VCaP (cell line): ENCODE measurements around the gene ACBD7.

Experiments used
- H3K27ac ChIP-seq: fragments of 450-650 bp; 2 replicates; pipeline ENCODE4 v1.5.1; 2017
- TF ChIP-seq, protein P1 (sequence below): fragments of 450-650 bp; conservative IDR thresholded peaks from 2 replicates; pipeline ENCODE4 v1.5.1; 2017; ENCODE audit warnings: mild to moderate bottlenecking, moderate library complexity

The ACBD7 gene

DNA sequence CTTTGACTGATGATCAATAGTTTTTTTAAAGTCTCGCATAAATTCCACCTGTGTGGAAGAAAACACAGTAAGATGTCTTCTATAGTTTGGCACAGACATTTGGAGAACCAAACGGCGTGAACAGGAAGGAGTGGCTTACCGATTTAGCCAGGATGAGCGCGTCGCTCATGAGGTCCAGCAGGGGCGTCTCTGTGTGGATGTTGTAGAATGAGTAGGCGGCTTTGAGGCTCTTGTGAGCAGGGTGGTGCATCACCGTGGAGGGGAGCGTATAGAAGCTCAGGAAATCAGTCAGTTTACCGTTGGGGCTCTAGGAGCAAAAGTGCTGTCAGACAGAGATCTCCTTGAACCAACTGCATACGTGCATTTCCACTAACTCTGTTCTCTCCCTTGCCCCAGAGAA is 24.1 kb upstream of the ACBD7 start:
- TF ChIP-seq, protein P1, sequence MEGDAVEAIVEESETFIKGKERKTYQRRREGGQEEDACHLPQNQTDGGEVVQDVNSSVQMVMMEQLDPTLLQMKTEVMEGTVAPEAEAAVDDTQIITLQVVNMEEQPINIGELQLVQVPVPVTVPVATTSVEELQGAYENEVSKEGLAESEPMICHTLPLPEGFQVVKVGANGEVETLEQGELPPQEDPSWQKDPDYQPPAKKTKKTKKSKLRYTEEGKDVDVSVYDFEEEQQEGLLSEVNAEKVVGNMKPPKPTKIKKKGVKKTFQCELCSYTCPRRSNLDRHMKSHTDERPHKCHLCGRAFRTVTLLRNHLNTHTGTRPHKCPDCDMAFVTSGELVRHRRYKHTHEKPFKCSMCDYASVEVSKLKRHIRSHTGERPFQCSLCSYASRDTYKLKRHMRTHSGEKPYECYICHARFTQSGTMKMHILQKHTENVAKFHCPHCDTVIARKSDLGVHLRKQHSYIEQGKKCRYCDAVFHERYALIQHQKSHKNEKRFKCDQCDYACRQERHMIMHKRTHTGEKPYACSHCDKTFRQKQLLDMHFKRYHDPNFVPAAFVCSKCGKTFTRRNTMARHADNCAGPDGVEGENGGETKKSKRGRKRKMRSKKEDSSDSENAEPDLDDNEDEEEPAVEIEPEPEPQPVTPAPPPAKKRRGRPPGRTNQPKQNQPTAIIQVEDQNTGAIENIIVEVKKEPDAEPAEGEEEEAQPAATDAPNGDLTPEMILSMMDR: no peak
- no peak overlapping the region for H3K27ac ChIP-seq

DNA sequence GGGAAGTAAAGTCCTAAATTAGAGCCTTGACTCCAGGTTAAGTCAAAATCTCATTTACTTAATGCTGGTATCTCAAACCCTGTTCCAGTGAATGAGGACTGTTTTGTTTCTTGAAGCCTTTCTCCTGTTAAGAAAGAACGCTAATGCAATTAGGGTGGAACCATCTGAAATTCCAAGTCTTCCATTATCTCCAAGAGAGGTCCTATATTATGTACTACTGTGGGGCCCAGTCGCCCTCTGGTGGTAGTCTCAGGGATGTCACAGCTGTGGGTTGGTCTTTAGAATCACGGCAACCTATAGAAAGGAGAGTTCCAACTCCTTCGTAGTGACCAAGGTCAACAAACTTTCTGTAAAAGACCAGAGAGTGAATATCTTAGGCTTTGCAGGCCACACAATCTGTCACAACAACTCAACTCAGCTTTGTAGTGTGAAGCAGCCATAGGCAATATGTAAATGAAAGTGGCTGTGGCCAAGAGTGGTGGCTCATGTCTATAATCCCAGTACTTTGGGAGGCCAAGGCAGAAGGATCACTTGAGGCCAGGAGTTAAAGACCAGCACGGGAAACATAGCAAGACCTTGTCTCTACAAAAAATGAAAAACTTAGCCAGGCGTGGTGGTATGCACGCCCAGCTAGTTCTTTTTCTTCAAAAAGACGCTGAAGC is 17.9 kb upstream of the ACBD7 start:
- TF ChIP-seq, protein P1: peak; percentile 93
- H3K27ac ChIP-seq: no peak overlapping the region

DNA sequence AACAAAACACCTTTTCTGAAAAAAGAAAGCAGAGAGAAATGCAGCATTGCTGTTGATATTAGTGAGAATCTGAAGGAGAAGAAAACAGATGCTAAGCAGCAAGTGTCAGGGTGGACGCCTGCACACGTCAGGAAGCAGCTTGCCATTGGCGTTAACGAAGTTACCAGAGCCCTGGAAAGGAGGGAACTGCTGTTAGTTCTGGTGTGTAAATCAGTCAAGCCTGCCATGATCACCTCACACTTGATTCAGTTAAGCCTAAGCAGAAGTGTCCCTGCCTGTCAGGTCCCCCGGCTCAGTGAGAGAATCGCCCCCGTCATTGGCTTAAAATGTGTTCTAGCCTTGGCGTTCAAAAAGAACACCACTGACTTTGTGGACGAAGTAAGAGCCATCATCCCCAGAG is 14.9 kb upstream of the ACBD7 start:
- no peak overlapping the region for H3K27ac ChIP-seq
- TF ChIP-seq, protein P1: no peak

DNA sequence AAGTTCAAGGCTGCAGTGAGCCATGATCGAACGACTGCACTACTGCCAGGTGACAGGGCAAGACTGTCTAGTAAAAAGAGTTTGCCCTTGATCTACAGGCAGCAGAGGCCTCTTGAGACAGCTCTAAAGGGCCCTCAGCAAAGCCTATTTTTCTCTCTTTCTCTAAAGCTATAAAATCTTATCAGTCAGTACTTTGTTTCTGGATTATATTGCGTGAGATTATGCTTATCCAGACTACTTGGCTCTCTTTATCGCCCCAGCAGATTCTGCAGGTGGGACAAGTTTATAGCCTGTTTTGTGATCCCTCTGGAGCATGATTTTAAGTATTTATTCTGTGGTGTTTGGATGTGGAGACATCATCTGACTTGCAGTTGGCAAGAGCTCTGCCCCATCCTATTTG is 11.3 kb upstream of the ACBD7 start:
- TF ChIP-seq, protein P1: no peak
- peak overlapping the region; percentile 96 for H3K27ac ChIP-seq

DNA sequence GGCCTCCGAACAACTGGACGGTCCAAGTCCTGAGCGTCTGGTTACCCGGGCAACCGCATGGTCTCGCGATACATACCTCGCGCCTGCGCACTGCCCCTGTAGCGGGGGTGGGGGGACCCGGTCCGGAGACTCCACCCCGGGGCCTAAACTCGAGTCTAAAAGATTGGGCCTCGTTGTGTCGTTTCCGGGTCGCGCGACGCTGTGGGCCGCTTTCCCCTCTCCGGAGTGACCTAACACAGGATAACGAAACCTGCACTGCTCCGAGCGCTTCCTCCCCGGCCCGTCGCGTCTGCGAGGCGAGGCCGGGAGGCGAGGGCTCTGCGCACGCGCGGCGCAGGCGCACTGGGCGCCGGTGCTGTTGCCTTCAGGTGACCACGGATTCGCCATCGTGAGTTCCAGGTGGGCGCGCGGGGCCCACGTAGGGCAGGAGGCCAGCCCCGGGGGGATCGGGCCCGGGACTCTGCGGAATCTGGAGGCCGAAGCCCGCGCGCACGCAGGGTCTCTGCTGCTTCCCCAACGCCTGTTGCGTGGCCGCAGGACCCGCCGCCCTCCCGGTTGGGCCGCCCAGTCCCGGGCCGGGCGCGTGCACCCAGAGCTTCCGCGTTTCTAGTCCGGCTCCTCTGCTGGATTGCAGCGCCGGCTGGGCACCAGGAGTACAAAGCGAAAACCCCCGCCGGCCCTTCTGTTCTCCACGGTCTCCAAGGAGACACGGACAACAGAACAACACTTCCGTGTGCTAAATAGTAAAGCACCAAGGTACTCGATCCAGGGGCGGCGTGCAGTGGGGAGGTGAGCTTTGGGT is 8.6 kb upstream of the ACBD7 start, which contains the start of gene RPP38:
Gene RPP38 (plus strand): TSS at position 345 of the 802 bp plus-strand sequence. CDS start 5,960 bp downstream, outside the sequence.
- TF ChIP-seq, protein P1: no peak
- H3K27ac ChIP-seq: peak within 1 kb of the TSS; percentile 96

DNA sequence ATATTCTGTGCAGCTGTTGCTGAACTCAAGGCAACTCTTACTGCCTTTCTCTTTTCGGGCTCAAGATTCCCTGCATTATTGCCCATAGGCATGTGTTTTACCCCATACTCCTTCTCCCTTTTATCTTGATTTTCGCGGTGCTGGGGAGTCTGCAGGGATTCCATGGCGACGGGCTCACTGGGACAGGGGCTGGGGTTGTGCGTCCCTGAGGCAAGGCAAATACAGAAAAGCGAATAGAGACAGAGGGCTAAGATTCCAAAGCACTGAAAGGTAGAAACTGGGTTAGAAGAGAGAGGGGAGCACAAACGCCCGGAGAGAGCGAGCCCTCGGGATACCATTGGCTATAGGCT is 8.1 kb upstream of the ACBD7 start:
- H3K27ac ChIP-seq: peak overlapping the region; percentile 96
- TF ChIP-seq, protein P1: no peak

DNA sequence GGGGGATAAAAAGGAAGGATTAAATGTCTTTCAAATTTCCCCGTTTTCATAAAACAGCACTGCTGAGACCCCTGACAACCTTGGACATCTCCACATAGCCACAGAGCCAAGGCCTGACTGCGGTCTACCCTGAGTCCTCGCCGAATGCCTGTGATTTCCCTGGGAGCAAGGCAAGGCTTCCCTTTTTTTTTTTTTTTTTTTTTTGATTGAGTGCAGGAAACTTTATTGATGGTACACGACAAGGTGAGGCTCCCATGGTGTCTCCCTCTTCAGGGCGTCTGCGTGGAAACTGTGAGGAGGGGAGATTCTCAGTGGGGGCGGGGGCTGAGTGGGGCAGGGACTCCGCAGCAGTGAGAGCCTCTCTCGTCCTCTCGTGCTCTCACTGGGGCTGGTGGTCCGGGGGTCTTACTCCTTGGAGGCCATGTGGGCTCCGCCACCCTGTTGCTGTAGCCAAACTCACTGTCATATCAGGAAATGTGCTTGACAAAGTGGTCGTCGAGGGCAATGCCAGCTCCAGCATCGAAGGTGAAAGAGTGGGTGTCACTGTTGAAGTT is 4.4 kb upstream of the ACBD7 start:
- no peak overlapping the region for H3K27ac ChIP-seq
- TF ChIP-seq, protein P1: no peak
